ENCODE data around the gene LAMA2. TPM values are rescaled to one million over a fixed set of nuclear protein-coding genes. Genes with fewer than 3 reads are reported as not detected.

The LAMA2 gene
- total RNA-seq, 1 donor from 2014 or later = 1.8 TPM

- H3K36me3 ChIP-seq (ENCODE audit: insufficient read depth, low read length) = no peaks in the 10 kb centered on the region
- no peaks in the 10 kb centered on the region for H3K9me3 ChIP-seq (ENCODE audit: insufficient read depth, low read depth, low read length)
- no peaks in the 10 kb centered on the region for H3K27me3 ChIP-seq (ENCODE audit: insufficient read depth, low read length)
- H3K9ac ChIP-seq (ENCODE audit: low read length) = no peak overlapping the region
- no peaks in the 10 kb centered on the region for H3K36me3 Mint-ChIP-seq (ENCODE audit: low read depth, unreplicated experiment)
- no peak overlapping the region for H3K27ac Mint-ChIP-seq (ENCODE audit: unreplicated experiment)
- no peaks in the 10 kb centered on the region for H3K27me3 Mint-ChIP-seq (ENCODE audit: low read depth, unreplicated experiment)
- no peaks in the 10 kb centered on the region for H3K9me3 Mint-ChIP-seq (ENCODE audit: unreplicated experiment)
- H3K79me2 ChIP-seq (ENCODE audit: insufficient read depth, low read length) = no peaks in the 10 kb centered on the region
- no peaks in the 10 kb centered on the region for H4K20me1 ChIP-seq (ENCODE audit: insufficient read depth, low read length)
- H3K4me2 ChIP-seq (ENCODE audit: low read length) = no peak overlapping the region
- TF ChIP-seq CTCF (IDR thresholded peaks at IDR 0.05; ENCODE audit: insufficient read depth, low read depth, low read length) (no peak), EZH2 (IDR thresholded peaks at IDR 0.05; ENCODE audit: insufficient read depth, low read length) (no peak)
- H3K4me3 ChIP-seq (ENCODE audit: insufficient read depth, low read depth, low read length) = no peak overlapping the region
- DNase-seq (ENCODE audit: low read depth) (no peak), FAIRE-seq (peak; percentile 17)
- H3K27ac ChIP-seq (ENCODE audit: low read depth, low read length) = no peak overlapping the region
- no peak overlapping the region for H3K4me3 Mint-ChIP-seq (ENCODE audit: unreplicated experiment)
- H3K4me1 Mint-ChIP-seq (ENCODE audit: low read depth, unreplicated experiment) = peaks cover 4% of the 10 kb centered on the region
- no peaks in the 10 kb centered on the region for H3K4me1 ChIP-seq (ENCODE audit: insufficient read depth, low read length)
- no peak overlapping the region for H2AFZ ChIP-seq (ENCODE audit: low read depth, low read length)
Measured at GRCh38 chr6:129478379-129478778, 595.4 kb downstream of the LAMA2 start.

GRCh38 chr6:129481706-129482105 lies 598.8 kb downstream of the LAMA2 start:
- no peaks in the 10 kb centered on the region for H4K20me1 ChIP-seq (ENCODE audit: insufficient read depth, low read length)
- no peak overlapping the region for H3K9ac ChIP-seq (ENCODE audit: low read length)
- H2AFZ ChIP-seq (ENCODE audit: low read depth, low read length) = no peak overlapping the region
- Mint-ChIP-seq H3K4me3 (ENCODE audit: unreplicated experiment) (no peak overlapping the region), H3K27me3 (ENCODE audit: low read depth, unreplicated experiment) (no peaks in the 10 kb centered on the region), H3K4me1 (ENCODE audit: low read depth, unreplicated experiment) (peaks cover 13% of the 10 kb centered on the region), H3K9me3 (ENCODE audit: unreplicated experiment) (no peaks in the 10 kb centered on the region), H3K36me3 (ENCODE audit: low read depth, unreplicated experiment) (no peaks in the 10 kb centered on the region), H3K27ac (ENCODE audit: unreplicated experiment) (peak overlapping the region; percentile 68)
- no peaks in the 10 kb centered on the region for H3K4me1 ChIP-seq (ENCODE audit: insufficient read depth, low read length)
- no peaks in the 10 kb centered on the region for H3K9me3 ChIP-seq (ENCODE audit: insufficient read depth, low read depth, low read length)
- TF ChIP-seq CTCF (IDR thresholded peaks at IDR 0.05; ENCODE audit: insufficient read depth, low read depth, low read length) (no peak), EZH2 (IDR thresholded peaks at IDR 0.05; ENCODE audit: insufficient read depth, low read length) (no peak)
- FAIRE-seq (no peak), DNase-seq (ENCODE audit: low read depth) (no peak)
- no peak overlapping the region for H3K27ac ChIP-seq (ENCODE audit: low read depth, low read length)
- H3K27me3 ChIP-seq (ENCODE audit: insufficient read depth, low read length) = no peaks in the 10 kb centered on the region
- no peak overlapping the region for H3K4me2 ChIP-seq (ENCODE audit: low read length)
- no peak overlapping the region for H3K4me3 ChIP-seq (ENCODE audit: insufficient read depth, low read depth, low read length)
- no peaks in the 10 kb centered on the region for H3K79me2 ChIP-seq (ENCODE audit: insufficient read depth, low read length)
- no peaks in the 10 kb centered on the region for H3K36me3 ChIP-seq (ENCODE audit: insufficient read depth, low read length)

GRCh38 chr6:129485746-129486145 lies 602.8 kb downstream of the LAMA2 start:
- DNase-seq (ENCODE audit: low read depth) (no peak), FAIRE-seq (no peak)
- Mint-ChIP-seq H3K9me3 (ENCODE audit: unreplicated experiment) (no peaks in the 10 kb centered on the region), H3K4me3 (ENCODE audit: unreplicated experiment) (no peak overlapping the region), H3K27ac (ENCODE audit: unreplicated experiment) (no peak overlapping the region), H3K4me1 (ENCODE audit: low read depth, unreplicated experiment) (peaks cover 30% of the 10 kb centered on the region), H3K36me3 (ENCODE audit: low read depth, unreplicated experiment) (no peaks in the 10 kb centered on the region), H3K27me3 (ENCODE audit: low read depth, unreplicated experiment) (no peaks in the 10 kb centered on the region)
- no peaks in the 10 kb centered on the region for H3K79me2 ChIP-seq (ENCODE audit: insufficient read depth, low read length)
- H3K9me3 ChIP-seq (ENCODE audit: insufficient read depth, low read depth, low read length) = no peaks in the 10 kb centered on the region
- no peaks in the 10 kb centered on the region for H3K36me3 ChIP-seq (ENCODE audit: insufficient read depth, low read length)
- H4K20me1 ChIP-seq (ENCODE audit: insufficient read depth, low read length) = no peaks in the 10 kb centered on the region
- H2AFZ ChIP-seq (ENCODE audit: low read depth, low read length) = no peak overlapping the region
- no peaks in the 10 kb centered on the region for H3K27me3 ChIP-seq (ENCODE audit: insufficient read depth, low read length)
- TF ChIP-seq EZH2 (IDR thresholded peaks at IDR 0.05; ENCODE audit: insufficient read depth, low read length) (no peak), CTCF (IDR thresholded peaks at IDR 0.05; ENCODE audit: insufficient read depth, low read depth, low read length) (no peak)
- H3K4me2 ChIP-seq (ENCODE audit: low read length) = no peak overlapping the region
- no peak overlapping the region for H3K27ac ChIP-seq (ENCODE audit: low read depth, low read length)
- peaks cover 19% of the 10 kb centered on the region for H3K4me1 ChIP-seq (ENCODE audit: insufficient read depth, low read length)
- no peak overlapping the region for H3K4me3 ChIP-seq (ENCODE audit: insufficient read depth, low read depth, low read length)
- no peak overlapping the region for H3K9ac ChIP-seq (ENCODE audit: low read length)
